Hepatic stellate cell (primary cell): ENCODE measurements around the gene GAL.
A peak's percentile ranks its signal among the peaks of the same experiment; 100 is the strongest.

Experiments used
- DNase-seq: peaks from one replicate; pipeline ENCODE4 v3.0.0; 2011; ENCODE audit warnings: low spot score

The GAL gene

DNA sequence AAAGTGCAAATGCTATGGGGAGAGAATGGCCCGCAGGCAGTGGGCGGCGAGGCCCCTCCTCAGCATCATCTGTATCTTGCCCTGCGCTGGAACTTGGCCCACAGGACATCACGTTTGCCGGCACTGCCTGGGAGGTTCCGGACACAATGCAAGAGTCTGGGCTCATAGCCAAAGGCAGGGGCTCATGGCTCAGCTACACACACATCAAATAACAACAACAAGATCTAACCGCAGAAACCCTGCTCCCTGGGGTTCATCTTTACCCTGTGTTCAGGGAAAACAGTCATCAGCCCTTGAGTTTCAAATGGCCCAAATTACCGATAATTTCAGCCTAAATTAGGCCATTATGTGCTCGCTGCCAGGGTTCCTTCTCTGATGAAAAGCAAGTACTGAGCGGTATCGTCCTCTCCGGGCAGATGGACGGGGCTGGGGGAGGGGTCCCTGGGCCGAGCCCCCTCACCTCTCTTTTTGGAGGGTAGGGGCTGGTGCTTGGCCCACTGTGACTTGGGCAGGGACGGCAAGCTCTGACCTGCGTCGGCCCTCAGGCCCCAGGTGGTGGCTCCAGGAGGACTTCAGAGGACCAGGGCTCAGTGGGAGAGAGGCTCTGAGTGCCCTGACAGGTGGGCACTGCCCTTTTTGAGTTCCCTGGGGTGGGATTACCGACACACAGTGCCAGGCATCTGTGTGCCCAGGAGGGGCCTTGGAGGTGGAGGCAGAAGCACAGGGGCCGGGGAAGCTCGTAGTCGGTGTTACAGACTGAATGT is 25.0 kb upstream of the GAL start:
- peak; percentile 95 for DNase-seq

DNA sequence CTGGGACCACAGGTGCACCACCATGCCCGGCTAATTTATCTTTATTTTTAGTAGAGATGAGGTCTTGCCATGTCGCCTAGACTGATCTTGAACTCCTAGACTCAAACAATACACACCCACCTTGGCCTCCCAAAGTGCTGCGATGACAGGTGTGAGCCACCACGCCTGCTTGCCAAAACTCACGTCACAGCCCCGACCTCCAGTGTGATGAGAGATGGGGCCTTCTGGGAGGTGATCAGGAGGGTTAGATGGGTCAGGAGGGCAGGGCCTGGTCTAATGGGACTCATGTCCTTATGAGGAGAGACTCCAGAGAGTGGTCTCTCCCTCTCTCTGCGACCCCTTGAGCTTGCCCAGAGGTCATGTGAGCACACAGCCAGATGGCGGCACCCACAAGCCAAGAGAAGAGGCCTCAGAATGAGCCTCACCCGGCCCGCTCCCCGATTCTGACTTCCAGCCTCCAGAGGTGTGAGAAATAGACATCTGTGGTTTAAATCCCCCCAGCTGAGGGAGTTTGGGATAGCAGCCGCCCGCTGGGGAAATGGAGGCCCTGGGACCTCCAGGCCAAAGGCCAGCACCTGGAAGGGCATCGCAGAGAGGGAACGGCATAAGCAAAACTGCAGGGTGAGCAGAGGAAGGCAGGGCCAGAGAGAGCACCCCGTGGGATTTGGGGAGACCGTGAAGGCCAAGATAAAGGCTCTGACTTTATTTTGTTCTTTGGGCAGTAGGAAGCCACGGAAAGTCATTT is 24.1 kb upstream of the GAL start:
- DNase-seq, result no peak

DNA sequence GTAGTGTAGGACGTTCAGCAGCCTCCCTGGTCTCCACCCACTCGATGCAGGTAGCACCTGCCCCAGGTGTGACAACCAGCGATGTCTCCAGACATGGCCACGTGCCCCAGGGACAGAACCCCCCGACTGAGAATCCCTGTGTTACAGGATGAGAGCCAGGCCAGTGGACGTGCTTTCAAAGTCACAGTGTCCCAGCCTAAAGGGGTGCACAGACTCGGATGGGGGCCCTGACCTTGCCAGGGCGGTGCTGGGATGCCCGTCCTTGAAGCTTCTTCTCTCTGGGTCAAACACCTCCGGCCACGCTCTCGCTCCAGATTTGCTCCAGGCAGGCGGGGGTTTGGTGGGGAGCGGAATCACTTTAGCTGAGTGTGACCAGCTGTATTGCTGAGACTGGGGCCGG is 23.3 kb upstream of the GAL start:
- no peak for DNase-seq

DNA sequence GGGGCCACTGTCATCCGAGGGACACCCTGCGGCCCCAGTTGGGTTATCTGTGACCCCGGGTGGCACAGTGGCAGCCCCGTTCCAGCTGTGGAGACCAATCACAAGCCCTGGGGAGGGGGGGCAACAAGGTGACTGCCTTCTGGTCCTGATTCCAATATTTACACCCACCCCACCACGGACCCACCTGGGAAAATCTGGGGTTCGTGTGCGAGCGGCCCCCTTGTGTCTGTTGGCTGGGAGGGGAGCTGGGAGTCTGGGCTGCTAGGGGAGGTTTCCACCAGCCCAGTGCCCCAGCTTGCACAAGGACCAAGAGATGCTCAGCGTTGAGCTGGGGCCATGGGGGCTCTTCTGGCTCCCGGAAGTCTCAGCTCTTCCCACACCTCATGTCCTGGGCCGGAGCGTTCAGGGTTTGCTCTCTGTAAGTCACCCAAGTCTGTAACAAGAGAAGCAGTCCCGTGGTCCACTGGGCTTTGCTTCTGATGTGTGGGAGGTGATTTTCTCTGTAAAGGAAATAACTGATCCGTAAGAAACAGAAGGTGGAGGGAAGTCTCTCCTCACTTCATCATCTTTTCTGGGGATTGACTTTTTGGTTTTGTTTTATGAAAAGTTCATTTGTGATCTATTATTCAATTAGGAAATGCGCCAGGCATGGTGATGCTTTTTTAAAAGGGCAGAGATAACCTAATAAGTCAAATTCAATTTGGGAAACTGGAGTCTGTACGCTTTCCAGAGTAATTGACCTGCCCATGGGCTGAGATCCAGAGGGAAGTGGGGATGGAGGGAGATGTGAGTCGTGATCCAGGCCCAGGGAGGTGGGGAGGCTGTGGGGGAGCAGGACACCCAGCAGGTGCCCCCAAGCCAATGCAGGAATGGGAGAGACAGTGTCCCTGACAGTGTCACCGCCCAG is 22.4 kb upstream of the GAL start:
- DNase-seq, result no peak

DNA sequence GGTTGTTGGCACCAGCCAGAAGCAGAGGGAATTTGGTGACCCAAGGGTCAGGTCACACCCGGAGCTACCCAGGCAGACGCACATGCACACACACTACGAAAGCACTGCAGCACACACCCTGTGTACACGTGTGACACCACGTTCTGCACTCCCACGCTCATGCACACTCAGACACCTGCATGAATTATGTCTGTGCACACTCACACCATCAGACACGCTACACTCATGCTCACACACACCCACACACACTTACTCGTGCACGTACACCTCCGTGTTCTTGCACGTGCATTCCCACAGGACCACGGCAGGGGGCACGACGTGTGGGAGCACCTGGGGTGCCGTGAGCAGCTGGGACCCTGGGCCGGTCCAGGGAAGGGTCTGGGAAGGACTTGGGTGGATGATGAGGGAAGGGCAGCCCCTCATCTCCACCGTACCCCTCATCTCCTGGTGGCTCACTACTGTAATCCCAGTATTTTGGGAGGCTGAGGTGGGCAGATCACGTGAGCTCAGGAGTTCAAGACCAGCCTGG is 20.8 kb upstream of the GAL start:
- no peak for DNase-seq

DNA sequence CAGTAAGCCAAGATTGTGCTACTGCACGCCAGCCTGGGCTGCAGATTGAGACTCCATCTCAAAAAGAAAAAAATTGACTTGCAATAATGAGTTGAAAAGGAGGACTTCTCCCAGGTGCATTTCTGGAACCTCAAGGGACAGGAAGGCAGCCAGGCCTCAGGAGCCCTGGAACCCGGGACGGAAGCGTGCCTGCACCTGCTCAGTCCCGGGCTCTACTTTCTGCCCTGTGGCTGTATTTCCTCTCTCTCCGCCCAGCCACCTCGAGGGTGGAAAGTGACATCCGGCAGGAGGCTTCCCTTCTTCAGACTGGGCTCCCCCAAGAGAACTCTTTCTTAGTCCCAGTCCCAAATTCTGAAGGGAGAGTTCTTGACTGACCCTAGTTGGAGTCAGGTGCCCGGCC is 20.2 kb upstream of the GAL start:
- no peak for DNase-seq

DNA sequence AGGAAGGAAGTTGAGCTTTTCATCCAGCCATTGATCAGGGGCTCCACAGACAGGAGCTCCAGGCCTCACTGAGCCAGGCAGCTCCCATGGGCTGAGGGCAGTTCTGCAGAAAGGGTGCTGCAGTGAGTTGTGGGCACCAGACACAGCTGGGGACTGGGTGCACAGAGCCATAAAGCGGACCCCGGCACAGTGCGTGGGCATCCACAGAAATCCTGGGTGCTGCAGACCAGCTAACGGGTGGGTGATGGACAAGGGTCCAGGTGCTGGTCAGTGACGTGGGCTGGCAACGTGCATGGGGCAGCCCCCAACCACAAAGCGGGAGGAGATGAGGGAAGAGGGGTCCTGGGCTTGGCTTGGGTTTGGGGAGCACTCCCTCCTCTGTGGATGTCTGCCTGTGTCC is 19.4 kb upstream of the GAL start:
- DNase-seq, result no peak

DNA sequence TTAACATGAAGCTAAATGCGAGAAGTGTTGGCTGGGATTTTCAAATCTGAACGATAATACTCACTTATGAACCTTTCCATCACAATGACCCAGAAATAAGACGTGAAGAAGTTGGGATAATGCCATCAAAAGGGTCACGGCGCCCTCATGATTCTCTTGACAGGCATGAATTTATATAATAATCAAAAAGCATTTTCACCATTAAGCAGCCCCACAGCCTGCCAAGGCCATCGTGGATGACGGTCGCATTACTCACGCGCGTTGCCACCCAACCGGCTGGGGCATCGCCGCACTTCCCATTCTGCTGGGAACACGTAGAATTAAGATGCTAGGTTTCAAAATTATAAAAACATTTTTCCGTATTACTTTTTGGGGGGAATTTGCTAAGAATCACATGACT is 18.9 kb upstream of the GAL start:
- DNase-seq, result no peak

DNA sequence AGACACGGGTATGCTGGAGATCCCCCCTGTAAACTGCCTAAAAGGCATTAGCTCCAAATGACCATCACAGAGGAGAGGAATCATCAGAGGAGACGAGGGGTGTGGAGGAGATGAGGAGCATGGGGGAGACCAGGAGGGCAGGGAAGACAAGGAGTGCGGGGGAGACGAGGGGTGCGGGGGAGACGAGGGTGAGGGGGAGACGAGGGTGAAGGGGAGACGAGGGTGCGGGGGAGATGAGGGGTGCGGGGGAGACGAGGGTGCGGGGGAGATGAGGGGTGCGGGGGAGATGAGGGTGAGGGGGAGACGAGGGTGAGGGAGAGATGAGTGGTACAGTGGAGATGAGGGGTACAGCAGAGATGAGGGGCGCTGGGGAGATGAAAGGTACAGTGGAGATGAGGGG is 17.5 kb upstream of the GAL start:
- DNase-seq, result no peak

DNA sequence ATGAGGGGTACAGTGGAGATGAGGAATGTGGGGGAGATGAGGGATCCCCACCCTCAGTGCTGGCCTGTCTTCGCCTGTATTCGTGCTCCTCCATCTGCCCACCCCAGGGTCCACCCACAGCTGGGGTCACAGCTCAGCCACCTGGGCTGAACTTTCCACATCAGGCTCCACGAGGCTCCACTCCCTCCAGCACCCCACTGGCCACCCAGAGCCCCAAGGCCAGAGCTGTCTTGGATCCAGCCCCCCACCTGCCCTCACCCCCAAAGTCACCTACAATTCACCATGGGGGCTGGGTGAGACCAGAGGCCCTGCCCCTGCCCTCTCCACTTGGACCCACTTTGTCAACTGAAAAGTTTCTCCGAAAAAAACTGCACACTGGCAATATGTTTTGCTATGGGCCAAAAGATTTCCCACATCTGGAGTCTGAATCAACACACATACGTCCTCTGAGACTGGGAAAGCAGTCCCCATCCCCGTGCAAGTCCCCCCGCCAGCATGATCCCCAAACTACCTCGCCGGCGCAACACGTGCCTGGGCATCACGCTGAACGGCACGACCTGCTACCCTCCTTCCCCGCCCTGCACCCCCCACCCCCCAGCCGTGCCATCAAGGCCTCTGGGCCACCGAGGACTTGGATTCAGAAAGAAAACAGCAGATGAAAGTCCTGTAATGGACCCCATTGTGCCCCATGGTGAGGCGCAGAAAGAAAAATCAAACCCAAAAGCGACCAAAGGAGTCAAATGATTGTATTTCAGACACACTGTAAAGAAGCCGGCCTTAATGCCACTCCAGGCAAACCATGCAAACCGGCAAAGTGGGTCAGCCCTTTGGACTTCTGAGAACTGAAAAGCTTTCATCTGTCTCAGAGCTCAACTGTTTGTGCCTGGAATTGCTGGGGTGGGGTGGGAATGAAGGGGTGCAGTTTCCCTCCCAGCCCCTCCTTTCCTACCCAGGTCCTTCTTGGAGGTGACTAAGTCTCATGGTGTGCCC is 16.5 kb upstream of the GAL start:
- DNase-seq, result no peak

DNA sequence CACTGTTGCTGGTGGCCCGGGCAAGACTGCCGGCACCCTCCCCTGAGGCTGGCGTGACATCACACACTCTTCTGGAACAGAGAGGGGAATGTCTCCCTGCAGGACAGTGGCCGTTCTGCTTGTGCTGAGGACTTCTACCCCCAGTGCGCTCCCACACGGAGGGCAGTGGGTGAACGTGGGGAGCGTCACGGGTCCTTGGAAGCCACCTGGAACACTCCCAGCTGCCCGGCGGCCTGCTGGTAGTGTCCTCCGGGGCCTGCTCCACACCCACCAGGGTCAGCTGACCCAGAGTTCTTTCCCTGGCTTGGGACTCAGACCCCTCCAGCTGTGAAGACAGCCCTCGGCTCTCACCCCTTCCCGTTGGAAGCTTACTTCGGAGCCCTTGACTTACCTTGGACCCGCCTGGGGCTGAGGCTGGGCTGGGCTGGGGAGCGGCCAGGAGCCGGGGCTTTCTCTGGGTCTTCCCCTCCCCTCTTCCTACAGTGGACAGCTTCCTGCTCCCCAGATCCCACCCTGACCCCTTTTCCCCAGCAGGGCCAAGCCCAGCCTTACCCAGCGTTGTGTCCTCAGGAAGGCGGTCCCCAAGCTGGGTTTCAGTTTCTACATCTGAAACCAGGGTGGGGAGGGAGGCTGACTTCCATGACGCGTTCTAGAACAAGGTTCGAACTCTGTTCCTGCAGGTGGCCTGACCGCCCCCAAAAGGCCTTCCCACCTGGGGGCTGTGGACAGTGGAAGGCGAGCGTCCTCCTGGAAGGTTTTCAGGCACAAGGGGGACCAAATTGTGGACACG is 14.8 kb upstream of the GAL start:
- no peak for DNase-seq

DNA sequence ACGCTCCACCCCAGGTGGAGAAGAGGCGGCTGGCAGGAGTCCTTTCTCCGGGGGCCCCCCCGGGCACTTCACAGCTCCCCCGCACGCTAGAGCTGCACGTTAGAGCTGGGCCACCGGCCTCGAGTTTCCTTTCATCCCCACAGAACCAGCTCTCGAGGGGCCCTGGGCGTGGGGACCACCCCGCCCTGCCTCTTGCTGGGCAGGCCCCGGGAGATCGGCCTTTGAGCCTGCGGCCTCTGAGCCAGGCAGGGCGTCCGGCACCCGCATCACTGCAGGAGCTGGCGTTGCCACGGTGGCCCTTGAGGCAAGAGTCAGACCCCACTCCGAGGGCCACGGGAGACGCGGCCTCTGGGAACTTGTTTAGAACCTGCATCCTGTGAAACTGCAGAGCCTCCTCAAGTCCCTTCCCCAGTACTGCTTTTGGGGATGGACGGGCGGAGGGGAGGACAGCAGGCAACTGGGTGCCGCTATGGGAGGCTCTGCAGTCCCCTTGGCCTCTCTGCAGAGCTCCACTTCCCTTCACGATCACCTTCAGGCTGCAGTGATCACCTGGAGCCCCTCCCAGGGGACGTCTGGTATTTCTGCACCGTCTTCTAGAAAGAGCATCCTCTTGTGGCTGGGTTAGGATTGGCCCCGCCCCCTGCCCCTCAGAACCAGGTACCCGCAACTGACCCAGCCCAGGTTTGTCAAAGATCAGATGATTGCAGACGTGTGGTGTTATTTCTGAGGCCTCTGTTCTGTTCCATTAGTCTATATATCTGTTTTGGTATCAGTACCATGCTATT is 13.9 kb upstream of the GAL start:
- no peak for DNase-seq

DNA sequence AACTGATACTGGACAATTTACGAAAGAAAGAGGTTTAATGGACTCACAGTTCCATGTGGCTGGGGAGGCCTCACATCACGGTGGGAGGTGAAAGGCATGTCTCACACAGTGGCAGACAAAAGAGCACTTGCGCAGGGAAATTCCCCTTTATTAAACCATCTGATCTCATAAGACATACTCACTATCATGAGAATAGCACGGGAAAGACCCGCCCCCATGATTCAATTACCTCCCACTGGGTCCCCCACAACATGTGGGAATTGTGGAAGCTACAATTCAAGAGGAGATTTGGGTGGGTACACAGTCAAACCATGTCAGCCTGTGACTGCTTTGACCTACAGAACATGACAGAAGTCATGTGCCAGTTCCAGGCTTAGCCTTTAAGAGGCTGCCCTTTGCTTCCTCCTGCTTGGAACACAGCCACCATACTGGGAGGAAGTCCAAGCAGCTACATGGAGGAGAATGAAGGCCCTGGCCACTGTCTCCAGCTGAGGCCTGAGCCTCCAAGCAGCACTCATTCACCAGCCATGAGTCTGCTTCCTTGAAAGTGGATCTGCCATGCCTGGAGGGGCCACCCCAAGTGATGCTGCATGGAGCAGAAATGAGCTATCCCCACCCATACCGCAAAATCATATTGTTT is 10.9 kb upstream of the GAL start:
- DNase-seq, result no peak

DNA sequence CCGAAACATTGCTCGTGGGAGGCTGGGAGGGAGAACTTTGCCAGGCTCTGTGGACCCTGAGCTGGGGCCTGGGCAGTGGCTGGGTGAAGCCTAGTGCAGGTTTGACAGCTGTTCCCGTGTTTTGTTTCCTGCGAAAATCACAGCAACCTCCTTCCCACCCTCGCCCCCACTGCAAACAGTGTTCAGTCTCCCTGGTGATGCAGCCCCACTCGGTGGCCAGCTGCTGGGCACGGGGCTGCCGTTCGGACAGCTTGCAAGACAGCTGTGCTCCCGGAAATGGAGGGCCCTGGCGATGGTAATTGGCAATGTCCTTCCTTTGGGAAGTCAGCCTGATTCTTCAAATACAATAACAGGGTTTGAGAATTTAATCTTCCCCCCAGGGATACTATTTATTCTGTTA is 10.4 kb upstream of the GAL start:
- no peak for DNase-seq

DNA sequence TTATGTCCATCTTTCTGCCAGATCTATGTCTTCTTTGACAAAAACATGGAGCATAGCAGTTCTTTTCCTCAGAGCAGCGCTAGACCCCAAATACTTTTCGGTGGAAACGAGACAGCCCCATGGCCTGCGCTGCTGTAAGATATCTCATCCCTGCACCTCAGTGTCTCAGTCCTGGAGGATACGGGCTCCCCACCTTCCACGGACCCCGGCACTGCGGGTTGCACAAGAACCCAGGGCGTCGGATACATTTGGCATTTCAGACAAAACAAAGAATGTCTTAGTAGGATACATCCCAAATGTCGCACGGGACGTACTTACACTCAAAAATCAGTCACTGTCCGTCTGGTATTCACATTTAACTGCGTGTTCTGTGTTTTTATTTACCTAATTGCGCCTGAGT is 9.9 kb upstream of the GAL start:
- DNase-seq, result no peak

DNA sequence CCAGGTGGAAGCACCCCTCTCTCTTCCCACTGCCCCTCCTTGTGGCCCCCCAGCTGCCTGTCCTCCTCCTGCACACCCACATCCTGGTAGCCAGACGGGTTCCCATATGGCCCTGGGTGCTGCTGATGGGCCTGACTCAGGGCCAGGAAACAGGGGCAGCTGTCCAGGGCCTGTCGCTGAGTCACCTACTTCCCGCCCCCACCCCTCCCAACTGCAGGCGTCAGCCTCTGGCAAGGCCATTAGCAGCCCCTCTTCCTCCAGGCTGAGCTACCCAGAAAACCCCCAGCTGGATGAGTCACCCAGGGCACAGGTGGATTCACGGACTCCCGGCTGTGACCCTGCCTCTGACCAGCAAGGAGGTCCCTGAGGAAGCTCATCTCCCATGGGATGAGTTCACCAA is 6.9 kb upstream of the GAL start:
- peak; percentile 77 for DNase-seq

DNA sequence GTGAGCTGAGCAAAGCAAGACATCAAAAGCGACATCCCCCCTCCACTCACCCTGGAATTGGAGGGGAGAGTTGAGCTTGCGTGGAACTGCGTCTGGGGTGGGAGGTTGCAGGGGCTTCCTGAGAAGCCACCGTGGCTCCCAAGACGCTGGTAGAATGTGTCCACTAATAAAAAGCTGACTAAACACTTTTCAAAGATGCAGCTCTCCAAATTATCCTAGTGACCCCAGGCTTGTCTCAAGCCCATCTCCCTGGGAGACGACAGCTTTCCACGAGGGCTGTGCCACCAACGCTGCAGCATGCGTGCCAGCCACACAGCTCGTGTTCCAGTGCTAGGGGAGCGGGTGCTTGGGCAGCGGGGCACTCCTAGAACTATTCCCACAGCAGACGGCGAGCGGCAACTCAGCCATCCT is 6.3 kb upstream of the GAL start:
- DNase-seq, result no peak

DNA sequence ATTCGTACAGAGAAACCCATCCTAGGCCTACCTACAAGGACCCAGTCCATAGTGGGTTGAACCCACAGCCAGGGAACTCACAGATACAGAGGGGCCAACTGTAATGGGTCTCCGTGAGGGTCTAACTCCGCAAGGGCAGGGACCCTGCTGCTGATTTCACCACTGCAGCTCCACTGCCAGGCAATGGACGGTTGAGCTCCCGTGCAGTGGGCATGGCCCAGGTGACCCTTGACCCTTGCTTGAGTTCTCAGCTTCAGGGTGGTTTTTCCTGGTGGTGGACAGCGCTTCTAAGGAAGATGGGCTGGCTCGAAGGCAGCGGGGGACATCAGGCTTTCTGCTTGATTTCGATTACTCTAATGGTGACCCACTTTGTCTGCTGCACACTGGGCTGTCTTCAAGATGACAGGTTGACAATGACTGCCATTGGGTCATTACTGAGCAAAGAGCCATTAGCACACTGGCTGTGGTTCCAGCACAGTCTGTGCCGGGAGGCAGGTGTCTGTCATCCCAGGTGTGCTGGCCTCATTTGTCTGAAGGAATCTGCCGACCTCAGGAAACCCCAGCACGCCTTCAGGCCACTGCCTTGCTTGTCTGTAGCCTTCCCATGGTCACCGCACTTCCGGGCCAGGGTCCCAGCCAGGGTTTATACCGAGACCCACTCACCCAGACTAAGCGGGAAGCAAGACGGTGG is 3.7 kb upstream of the GAL start:
- no peak for DNase-seq
